ENCODE measurements around the gene DDX27.

The DDX27 gene

DNA sequence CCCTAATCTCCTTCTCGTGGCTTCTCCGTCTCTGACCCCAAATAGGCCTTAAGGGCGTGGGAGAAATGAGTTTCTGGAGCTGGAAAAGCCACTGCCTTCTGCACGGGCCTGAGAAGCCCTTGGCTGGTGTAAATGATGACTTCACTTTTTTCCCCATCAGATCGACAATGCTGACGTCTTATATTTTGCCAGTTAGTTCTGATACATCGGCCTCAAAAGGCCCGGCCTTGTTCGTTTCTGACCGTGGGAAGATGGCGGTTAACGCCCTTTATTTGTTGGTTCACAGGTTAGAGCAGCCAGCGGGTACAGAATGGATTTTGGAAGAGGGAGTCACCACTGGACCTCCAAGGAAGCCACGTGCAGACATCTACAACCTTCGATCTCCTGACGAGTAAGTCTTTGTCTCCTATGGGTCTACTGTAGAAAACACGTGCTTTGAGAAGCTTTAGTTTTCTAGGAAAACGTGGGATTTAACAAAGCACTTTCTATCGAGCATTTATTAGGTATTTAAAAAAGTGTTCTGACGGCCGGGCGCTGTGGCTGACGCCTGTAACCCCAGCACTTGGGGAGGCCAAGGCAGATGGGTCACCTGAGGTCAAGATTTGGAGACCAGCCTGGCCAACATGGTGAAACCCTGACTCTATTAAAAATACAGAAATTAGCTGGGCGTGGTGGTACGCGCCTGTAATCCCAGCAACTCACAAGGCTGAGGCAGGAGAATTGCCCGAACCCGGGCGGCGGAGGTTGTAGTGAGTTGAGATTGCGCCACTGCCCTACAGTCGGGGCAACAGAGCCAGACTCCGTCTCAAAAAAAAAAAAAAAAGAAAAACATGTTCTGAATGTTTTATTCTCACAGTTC is 59.8 kb downstream of the DDX27 start:
- no peak for DNase-seq (ENCODE audit: low read depth in 2 of 2)

DNA sequence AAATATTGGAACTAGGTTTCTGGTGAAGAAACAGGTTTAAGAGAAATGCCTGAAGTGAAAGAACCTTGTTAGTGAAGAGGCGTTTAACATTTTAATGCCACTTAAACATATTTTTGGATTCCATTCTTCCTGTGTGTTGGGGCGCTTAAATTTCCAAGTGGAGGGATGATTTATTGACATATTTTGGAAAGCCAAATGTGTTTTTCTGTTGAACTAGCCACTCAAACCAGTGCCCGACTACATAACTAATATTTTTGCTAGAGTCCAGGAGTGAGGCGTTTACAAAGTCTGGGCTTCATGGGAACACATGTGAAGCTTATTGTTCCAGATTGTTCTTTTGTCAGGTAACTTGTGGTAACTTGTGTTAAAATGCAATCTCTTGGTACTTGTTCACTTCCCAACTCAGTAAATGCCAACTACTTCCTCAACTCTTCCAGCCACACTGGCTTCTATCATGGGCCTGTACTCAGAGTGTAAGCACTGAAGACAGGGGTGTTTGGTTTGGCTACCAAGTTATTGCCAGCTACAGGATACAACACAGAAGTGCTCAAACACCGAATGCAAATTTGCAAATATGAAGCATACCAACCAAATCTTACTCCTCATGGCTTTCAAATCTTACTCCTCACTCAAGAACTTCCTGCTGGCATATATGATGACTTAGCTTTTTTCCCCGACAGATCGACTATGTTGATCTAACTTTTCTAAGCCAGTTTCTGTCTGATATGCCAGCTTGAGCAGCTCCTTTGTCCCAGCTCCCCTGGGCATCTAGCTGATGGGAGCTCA is 60.7 kb downstream of the DDX27 start:
- DNase-seq (ENCODE audit: low read depth in 2 of 2) = no peak

DNA sequence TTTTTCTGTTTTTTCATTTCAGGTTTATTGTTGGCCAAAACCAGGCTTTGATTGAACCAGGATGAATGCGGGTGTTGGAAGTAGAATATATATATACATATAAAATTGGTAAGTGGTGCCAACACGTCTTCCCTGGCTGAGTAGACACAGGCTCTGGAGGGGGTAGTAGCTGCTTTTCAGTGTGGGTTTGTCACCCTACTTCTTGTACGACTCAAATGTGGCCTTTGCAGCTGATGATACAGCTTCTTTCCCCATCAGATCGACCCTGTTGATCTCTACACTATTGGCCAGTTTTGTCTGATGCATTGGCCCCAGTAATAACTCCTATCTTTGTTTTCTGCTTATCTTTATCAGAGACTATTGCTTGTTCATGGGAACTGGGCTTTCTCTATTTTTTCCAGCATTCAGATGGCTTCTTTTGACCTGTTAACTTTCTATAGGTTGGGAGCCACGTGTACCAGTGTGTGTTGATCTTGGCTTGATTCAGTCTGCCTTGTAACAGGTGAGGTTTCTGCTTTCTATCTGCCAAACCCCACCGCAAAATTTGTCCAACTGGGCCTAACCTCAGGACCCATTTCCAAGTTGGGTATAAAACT is 61.3 kb downstream of the DDX27 start:
- no peak for DNase-seq (ENCODE audit: low read depth in 2 of 2)

DNA sequence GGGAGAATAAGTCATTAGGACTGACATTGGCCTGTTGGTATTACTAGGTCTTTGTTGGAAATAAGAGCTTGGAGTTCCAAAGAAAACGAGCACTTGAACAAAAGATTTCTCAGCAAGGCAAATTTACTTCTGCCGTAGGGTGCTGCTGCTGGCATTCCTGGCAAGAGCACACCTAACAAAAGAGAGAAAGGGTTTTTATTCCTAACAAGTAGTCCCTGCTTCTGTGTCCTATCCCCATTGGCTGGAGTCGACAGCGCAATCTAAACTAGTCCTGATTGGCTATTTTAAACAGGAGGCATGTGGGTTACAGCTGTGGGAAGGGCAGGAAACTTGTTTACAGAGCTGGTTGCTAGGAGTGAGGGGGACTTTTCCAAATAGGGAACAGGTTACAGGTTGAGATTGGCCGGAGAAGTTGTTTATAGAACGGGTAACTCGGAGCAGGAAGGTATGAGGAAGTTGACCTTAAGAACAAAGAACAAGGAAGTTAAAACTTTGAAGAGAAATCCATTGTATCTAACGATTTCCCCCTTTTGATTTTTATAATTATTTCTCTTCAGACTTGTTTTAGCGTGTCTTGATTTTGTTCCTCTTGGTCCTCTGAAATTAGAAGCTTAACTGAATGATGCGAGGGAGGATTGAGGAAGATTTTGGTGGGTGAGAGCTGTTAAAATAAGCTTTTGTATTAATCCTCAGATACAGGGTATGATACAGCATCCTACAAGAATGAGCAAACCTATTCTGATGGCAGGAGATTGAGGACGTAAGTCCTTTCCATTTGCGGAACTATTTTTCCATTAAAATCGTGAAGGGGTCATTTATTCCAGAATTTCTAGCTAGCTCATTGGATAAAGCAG is 62.1 kb downstream of the DDX27 start:
- DNase-seq (ENCODE audit: low read depth in 2 of 2) = no peak

DNA sequence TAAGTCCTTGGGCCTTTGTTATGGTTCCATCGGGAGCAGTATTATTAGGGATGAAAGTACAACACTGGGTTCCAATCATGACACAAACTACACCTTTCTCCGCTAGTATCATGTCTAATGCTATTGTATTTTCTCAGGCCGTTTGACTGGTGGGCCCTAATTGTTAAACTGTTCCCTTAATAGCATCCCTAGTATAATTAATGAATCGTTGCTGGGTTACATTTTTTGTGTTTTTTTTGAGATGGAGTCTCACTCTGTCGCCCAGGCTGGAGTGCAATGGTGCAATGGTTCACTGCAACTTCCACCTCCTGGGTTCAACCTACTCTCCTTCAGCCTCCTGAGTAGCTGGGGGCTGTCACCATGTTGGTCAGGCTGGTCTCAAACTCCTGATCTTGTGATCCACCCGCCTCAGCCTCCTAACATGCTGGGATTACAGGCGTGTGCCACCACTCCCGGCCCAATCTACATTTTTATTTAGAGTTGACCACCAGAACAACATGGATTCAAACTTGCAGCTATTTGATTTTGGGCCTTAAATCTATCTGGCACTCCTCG is 62.8 kb downstream of the DDX27 start:
- DNase-seq (ENCODE audit: low read depth in 2 of 2) = no peak

DNA sequence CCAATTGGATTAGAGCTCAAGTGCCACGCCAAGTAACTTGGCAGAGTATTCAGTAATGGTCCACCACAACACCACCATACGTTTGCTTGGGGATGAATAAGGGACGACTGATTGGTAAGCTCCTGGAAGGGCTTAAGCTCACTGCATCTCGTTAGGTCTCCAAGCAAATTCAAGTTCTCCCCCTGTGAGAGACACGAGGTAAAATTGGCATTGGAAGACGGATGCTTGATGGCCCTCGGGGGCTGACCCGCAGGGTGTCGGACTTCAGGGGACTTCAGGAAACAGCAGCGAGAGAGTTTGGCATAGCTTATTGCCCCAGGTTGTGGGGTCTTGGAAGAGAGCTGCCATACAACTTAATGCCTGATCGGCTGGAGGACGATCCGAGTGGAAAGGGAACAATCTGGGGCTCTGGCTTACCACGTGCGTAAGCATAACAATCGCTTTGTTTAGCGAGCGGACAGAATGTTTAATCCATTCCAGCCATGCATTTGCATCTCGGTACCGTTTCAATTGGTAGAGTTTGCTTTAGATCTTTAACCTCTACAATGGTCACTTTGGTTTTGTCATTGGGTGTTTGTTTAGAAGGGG is 63.5 kb downstream of the DDX27 start:
- no peak for DNase-seq (ENCODE audit: low read depth in 2 of 2)

DNA sequence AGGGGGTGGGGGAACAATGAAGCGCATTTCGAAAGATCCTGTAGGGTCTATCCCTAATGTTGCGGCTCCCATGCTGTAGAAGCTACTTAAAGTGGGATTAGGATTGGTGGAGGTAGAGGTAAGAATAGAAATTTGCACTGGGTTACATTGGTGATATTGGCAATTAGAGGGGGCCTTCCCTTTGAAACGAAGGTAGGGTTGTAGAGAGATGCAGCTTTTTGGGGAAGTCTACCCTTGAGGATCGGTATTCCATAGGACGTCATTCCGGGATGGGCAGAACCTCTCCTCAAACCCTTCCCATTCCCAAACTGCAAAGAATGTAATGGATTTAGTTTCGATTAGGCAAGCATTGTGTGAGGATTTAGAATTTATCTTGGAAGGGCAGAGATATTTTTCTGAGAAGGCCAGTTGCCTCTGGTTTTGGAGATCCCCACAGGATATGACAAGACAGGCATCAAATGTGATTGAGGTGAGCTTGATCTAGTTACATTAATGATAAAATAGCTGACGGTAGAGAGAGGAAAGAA is 64.0 kb downstream of the DDX27 start:
- no peak for DNase-seq (ENCODE audit: low read depth in 2 of 2)

DNA sequence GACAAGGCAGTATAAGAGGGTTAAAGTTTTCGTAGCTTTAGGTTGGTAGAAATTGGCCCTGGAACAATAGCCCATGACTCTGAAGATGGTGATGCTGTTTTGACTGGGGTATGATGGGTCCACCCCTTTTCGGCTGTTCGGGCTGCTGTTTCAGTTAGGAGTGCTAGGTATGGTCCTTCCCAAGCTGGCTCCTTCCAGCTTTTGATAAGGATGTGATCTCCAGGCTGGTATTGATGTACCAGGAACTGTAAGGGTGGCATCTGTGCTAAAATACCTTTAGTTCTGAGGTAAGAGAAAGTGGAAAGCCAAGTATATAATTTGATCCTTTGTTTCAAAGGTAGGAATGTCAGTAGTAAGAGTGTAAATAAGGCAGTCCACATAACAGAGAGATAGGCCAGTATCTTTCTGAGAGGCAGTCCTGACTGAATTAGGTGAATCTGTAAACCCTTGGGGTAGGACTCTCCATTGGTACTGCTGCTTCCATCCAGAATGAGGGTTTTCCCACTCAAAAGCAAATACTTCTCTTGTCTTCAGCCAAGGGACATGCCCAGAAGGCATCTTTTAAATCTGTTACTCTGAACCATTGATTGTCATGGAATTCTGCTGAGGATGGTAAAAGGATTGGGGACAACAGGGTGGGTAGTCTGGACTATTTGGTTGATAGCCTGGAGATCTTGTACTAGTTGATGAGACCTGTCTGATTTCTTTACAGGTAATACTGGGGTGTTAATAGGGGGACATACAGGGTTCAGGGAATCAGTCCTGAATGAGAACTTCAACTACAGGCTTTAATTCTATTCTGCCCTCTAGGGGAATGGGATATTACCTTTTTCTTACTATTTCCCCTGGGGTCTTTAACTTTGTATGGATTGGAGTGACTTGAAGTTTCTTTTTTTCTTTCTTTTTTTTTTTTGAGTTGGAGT is 64.7 kb downstream of the DDX27 start:
- no peak for DNase-seq (ENCODE audit: low read depth in 2 of 2)

DNA sequence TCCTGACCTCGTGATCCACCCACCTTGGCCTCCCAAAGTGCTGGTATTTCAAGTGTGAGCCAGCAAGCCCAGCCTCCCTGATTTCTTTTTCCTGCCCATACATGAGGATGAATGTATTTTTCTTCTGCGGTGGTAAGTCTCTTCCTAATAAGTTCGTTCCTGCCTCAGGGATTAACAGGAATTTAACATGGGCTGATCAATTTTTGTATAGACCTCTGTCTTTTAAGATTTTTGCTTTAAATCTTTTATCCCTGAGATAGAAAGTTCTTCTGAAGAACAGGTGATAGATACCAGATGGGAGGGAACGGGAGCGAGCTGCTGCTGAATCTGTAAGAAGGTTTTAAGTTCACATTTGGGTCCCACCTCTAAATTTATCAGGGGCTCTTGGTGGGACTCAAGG is 65.6 kb downstream of the DDX27 start:
- DNase-seq (ENCODE audit: low read depth in 2 of 2) = no peak

DNA sequence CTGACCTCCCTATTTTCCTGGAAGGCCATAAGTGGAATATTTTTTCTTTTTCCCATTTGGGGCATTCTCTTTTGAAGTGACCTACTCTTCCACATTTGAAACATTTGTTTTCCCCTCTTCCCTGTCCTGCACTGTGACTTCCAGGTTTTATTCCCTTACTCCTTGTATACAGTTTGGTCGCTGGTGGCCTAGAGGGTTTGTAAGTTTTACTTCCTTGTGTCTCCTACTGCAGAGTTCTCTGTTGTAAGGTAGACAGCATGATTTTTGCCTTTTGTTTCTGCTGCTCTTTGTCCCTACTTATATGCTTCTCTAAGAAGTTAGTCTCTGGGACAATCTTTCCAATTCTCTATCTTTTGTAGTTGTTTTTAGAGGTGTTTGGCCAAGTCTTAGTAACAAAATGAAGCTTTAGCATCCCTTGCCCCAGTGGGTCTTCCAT is 66.0 kb downstream of the DDX27 start:
- DNase-seq (ENCODE audit: low read depth in 2 of 2) = no peak

DNA sequence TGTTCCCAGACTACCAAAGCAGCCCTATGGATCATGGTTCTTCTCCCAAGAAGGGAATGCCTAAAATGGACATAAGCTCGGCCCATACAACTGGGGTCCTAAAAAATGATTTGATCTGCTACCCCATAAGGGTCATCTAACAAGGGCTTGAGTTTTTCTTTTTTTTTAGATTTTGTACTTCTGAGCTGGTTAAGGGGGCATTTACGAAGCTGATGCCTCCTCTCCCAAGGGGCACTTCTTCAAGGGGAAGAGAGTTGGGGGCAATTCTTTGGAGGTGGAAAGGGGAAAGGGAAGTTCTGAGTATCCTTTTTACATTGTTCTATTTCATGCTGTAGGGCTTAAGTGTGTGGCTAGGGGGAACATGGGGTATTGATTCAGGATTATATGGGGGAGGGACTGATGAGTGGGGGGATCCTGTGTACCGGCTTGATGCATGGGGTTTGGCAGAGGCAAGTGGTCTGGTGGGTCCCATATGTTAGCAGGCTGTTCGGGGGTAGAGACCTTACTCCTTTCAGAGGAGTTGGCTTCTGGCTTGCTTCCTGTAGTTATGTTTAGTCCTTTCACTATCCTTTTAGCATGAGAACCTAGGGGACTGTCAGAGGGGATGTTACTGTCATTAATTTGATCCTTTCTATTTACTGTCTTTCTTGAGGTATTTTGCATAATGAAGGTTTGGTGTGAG is 66.7 kb downstream of the DDX27 start:
- no peak for DNase-seq (ENCODE audit: low read depth in 2 of 2)

DNA sequence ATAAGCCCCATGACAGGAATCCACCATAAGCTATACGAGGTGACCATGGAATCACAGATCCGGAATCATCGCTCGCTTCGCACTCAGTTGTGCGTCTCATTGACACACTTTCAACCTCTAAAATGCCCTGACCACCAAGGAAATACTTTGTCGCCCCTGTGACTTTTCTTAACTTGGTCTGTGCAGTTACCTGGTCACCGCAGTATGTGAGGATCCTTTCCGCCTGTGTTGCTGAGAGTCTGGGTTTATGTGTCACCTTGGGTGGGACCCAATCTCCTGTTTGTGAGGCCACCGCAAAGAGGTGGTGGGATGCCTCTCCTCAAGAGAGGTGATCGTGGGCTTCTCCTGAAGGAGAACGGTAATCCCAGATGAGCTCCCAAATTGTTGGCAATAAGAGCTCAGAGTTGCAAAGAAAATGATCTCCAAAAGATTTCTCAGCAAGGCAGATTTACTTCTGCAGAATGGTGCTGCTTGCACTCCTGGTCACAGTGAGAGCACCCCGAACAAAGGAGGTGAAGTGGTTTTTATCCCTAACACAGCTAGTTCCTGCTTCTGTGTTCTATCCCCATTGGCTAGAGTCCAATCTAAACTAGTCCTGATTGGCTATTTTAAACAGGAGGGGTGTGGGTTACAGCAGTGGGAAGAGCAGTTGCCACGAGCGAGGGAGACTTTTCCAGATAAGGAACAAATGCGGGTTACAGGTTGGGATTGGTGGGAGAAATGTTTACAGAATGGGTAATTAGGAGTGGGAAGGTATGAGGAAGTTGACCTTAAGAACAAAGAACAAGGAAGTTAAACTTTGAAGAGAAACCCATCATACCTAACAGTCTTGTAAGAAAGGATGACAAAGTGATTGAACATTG is 67.7 kb downstream of the DDX27 start:
- no peak for DNase-seq (ENCODE audit: low read depth in 2 of 2)

DNA sequence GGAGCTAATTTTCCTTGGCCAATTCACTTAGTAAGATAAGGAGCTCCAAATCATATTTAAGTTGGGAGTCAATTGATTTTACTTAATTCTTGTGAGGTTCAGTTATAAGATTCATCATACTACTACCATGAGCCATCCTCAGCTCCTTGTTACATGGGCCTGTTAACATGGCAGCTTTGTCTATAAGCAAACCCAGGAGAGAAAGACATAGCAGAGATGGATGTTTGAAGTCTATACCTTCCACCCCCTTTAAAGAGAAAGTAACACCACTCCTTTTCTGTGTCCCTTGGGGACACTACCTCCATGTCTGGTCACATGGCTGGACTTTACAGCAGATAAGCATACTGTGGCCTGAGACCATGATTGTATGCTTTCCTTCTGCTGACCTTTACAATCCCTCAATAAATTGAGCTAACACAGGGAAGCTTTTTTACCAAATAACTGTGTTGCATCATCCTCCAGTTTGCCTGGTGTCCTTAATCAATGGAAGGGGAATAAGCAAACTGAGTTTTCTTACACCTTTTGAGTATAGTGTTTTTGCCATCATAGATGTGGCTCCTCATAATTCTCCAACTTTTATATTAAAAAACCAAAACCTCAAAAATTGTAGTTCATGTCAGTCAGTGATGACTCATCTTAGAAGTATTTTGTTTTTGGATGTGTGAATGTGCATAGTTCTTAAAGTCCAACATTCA is 68.5 kb downstream of the DDX27 start:
- DNase-seq (ENCODE audit: low read depth in 2 of 2) = no peak

DNA sequence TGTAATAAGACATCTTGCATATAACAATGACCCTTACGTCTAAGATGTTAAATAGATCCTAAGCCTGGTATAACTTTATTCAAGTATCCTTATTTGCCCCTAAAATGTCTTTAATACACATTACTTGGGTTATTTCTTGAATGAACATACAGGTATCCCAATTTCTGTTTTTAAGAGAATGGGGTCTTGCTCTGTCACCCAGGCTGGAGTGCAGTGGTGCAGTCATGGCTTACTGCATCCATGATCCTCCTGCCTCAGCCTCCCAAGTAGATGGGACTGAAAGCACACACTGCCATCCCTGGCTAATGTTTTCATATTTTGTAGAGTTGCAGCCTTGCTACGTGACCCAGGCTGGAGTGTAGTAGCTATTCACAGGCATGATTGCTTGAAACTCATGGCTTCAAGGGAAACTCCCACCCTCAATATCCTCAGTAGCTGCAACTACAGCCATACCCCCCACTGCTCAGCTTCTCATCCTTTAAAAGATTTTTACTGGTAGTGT is 69.1 kb downstream of the DDX27 start:
- DNase-seq (ENCODE audit: low read depth in 2 of 2) = no peak

DNA sequence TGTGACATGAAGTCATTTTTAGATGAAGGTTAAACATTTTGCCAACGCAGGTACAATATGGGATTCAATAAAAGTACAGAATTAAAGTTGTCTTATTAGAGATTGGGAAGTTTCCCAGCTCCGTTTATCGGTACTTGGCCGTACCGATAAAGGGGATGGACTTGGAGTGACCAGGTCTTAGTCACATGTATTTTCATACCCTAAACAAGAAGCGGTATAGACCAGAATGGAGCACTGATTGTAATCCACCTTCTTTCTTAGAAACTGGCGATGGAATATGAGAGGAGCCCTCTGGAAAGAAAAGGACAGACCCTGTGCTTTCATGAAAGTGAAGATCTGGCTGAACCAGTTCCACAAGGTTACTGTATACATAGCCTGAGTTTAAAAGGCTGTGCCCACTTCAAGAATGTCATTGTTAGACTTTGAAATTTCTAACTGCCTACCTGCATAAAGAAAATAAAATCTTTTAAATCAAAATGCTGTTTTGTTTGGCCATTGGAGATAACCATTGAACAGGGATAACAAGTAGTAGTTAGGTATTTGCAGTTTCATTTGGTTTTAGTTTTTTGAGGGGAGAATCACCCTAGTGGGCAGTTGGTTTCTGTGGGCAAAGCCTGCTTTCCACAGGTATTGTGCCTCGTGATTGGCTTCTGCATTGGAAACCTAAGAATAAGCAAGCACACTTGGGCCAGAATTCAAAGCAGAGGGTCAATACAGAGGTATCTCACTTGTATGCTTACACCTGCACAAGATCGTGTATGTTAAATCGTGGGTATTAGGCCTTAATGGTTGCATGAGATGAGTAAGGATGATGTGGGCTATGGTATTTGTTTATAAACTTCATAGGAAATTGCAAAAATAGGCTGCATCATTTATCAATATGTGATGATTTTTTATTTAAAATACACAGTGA is 69.8 kb downstream of the DDX27 start:
- no peak for DNase-seq (ENCODE audit: low read depth in 2 of 2)

DNA sequence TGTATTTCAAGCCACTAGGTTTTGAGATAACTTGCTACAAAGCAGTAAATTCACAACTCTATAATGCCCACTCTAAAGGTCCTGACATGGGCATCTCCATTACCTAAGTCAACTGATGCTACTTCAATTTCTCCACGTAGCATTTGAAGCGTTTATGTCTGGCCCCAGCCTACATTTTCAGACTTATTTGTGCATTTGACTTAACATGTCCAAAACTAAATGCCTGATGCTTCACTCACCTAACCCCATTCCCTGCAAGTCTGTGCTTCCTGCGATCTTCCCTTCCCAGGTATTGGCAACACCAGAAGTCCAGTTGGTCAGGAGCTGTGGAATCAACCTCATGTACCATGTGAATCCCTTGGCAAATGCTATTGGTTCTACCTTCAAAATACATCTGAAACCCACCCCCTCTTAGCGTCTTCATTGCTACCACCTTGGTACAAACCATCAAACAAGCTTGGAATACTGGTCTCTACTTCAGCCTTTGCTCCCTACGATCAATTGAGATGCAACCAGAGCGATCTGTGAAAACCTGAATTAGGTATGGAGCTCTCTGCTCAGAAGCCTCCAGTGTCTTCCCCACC is 71.5 kb downstream of the DDX27 start:
- no peak for DNase-seq (ENCODE audit: low read depth in 2 of 2)

All from activated CD8-positive, alpha-beta memory T cell treated with anti-CD3 and anti-CD28 coated beads for 4 hours (primary cell).